ENCODE results near the gene LIFR.

Gene LIFR

GRCh38 chr5:38466424-38467189 is 89.8 kb downstream of the LIFR start:
- TF ChIP-seq, protein P1, sequence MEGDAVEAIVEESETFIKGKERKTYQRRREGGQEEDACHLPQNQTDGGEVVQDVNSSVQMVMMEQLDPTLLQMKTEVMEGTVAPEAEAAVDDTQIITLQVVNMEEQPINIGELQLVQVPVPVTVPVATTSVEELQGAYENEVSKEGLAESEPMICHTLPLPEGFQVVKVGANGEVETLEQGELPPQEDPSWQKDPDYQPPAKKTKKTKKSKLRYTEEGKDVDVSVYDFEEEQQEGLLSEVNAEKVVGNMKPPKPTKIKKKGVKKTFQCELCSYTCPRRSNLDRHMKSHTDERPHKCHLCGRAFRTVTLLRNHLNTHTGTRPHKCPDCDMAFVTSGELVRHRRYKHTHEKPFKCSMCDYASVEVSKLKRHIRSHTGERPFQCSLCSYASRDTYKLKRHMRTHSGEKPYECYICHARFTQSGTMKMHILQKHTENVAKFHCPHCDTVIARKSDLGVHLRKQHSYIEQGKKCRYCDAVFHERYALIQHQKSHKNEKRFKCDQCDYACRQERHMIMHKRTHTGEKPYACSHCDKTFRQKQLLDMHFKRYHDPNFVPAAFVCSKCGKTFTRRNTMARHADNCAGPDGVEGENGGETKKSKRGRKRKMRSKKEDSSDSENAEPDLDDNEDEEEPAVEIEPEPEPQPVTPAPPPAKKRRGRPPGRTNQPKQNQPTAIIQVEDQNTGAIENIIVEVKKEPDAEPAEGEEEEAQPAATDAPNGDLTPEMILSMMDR (IDR thresholded peaks at IDR 0.05; ENCODE audit: borderline replicate concordance, control extremely low read depth, extremely low read depth, insufficient read depth, missing control alignments) = no peak
- DNase-seq (ENCODE audit: low spot score) = peak; percentile 33
- in situ Hi-C loops (cut with MboI; ENCODE audit: low sequenced_read_pairs, unreplicated experiment) = no loop called here

DNA sequence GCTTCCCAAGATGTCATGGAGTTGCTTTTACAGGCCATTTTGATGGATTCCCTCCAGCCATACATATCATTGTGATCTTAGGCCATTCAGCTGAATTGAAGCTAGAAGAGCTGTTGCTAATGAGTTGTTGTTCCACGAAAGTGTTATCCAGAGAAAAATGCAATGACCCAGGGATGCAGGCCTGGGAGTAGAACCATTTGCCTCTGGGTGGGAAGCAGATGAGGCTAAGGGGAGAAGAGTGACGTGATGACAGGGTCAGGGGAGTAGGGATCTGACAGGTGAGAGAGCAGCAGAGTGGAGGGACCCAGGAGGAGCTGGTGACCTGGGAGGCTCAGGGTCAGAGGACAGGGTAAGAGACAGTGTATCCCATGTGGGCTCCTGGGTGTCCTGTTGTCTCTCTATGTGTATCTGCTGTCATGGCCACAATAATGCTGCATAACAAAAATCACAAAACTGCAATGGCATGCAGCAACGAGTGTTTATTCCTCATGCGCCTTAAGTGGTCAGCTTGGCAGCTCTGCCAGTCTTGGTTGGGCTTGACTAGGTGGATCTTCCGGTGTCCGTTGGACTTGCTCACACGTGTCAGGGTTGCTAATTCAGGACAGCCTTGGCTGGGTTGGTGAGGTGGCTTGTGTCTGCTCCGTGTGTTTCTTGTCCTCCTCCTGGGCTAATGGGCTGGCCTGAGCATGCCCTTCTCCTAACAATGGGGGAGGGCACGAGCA is 90.6 kb downstream of the LIFR start:
- TF ChIP-seq, protein P1 (IDR thresholded peaks at IDR 0.05; ENCODE audit: borderline replicate concordance, control extremely low read depth, extremely low read depth, insufficient read depth, missing control alignments) = no peak
- in situ Hi-C loops (cut with MboI; ENCODE audit: low sequenced_read_pairs, unreplicated experiment) = no loop called here
- DNase-seq (ENCODE audit: low spot score) = no peak

GRCh38 chr5:38465061-38465460 is 91.4 kb downstream of the LIFR start:
- in situ Hi-C loops (cut with MboI; ENCODE audit: low sequenced_read_pairs, unreplicated experiment) = no loop called here
- DNase-seq (ENCODE audit: low spot score) = no peak
- TF ChIP-seq, protein P1 (IDR thresholded peaks at IDR 0.05; ENCODE audit: borderline replicate concordance, control extremely low read depth, extremely low read depth, insufficient read depth, missing control alignments) = no peak

- in situ Hi-C loops (cut with MboI; ENCODE audit: low sequenced_read_pairs, unreplicated experiment) = no loop called here
- DNase-seq (ENCODE audit: low spot score) = no peak
- TF ChIP-seq, protein P1 (IDR thresholded peaks at IDR 0.05; ENCODE audit: borderline replicate concordance, control extremely low read depth, extremely low read depth, insufficient read depth, missing control alignments) = no peak
These were observed 92.6 kb downstream of the LIFR start for GRCh38 chr5:38463634-38464521.

- in situ Hi-C loops (cut with MboI; ENCODE audit: low sequenced_read_pairs, unreplicated experiment) = no loop called here
- no peak for DNase-seq (ENCODE audit: low spot score)
- TF ChIP-seq, protein P1 (IDR thresholded peaks at IDR 0.05; ENCODE audit: borderline replicate concordance, control extremely low read depth, extremely low read depth, insufficient read depth, missing control alignments) = no peak
These were observed 93.3 kb downstream of the LIFR start for GRCh38 chr5:38462976-38463633.

DNA sequence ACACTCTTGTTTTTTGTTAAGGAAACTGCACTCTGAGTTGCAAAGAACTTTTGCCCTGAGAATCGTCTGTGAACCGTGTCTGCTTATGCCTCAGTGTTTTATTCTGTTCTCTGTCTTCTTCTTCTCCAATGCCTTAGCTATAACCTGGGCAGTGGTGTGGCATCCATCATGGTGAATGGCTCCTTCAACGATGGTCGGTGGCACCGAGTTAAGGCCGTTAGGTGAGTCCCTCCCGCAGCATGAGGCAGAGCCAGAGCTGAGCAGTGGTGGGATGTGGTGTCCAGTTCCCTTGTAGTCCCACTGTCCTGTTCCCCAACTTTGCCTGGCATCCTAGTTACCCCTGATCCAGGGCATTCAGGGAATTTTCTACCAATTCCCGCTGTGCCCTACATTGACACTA is 98.3 kb downstream of the LIFR start:
- in situ Hi-C loops (cut with MboI; ENCODE audit: low sequenced_read_pairs, unreplicated experiment) = no loop called here
- no peak for DNase-seq (ENCODE audit: low spot score)
- TF ChIP-seq, protein P1 (IDR thresholded peaks at IDR 0.05; ENCODE audit: borderline replicate concordance, control extremely low read depth, extremely low read depth, insufficient read depth, missing control alignments) = no peak
